GM10266 (cell line): ENCODE results near the gene POMZP3.
"Not testable (repeated sequence)": the region's sequence is repeated elsewhere in the genome, so short reads cannot be mapped to it uniquely, and the experiment has no call there.

Experiments used
- DNase-seq: peaks from one replicate; pipeline ENCODE4 v3.0.0; 2012; ENCODE audit errors: extremely low spot score
- TF ChIP-seq, protein P1 (sequence below): IDR thresholded peaks from 2 replicates; pipeline ENCODE4 v1.5.1; 2012; ENCODE audit warnings: mild to moderate bottlenecking, low read depth; ENCODE audit not compliant: control insufficient read depth, insufficient read depth; ENCODE audit errors: missing control alignments

The POMZP3 gene

DNA sequence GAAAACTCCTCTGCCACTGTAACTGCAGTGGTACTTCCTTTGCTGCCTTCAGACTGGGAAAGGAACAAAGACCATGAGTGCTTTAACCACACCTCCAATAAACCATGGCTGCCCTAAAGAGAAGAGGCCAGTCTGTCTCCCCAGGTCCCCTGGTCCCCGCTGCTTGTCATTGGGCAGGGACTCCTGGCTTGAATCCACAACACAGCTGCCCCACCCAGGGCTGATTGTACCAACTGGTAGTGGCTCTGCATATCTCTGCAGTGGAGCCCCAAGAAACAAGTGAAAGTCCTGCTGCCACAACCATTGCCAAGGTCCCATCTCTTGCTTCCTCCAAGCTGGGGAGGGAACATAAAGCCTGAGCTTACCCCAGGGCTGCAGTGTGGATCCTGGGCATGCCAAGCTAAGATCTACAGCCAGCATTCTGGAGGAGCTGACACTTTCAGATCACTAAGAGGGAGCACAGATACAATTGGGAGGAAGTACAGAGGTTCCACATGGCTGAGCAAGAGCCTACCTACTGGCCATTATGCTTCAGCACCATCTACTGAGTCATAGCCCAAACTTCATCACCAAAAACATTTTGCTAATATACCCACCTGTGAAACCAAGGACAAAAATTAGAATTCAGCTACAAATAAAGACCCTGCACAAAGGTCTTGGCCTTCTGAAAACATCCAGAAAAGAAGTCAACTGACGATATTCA, 35.3 kb downstream of the POMZP3 start:
- DNase-seq, result peak; percentile 9
- TF ChIP-seq, protein P1, sequence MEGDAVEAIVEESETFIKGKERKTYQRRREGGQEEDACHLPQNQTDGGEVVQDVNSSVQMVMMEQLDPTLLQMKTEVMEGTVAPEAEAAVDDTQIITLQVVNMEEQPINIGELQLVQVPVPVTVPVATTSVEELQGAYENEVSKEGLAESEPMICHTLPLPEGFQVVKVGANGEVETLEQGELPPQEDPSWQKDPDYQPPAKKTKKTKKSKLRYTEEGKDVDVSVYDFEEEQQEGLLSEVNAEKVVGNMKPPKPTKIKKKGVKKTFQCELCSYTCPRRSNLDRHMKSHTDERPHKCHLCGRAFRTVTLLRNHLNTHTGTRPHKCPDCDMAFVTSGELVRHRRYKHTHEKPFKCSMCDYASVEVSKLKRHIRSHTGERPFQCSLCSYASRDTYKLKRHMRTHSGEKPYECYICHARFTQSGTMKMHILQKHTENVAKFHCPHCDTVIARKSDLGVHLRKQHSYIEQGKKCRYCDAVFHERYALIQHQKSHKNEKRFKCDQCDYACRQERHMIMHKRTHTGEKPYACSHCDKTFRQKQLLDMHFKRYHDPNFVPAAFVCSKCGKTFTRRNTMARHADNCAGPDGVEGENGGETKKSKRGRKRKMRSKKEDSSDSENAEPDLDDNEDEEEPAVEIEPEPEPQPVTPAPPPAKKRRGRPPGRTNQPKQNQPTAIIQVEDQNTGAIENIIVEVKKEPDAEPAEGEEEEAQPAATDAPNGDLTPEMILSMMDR, result peak; percentile 31

DNA sequence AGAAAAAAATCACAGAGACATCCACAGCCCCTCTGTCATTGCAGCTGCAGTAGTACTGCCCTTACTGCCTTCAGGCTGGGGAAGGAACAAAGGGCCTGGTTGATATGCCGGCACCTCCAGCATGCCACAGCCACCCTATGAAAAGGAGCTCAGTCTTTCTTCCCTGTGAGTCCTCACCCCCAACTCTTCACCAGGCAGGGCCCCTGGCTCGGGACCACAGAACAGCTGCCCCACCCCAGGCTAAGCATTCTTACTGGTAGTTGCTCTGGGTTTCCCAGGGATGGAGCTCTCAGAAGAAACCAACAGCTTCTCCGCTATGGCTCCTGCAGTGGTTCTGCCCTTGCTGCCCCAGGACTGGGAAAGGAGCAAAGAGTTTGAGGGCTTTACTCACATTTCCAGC, 36.0 kb downstream of the POMZP3 start:
- not testable (repeated sequence) for DNase-seq

DNA sequence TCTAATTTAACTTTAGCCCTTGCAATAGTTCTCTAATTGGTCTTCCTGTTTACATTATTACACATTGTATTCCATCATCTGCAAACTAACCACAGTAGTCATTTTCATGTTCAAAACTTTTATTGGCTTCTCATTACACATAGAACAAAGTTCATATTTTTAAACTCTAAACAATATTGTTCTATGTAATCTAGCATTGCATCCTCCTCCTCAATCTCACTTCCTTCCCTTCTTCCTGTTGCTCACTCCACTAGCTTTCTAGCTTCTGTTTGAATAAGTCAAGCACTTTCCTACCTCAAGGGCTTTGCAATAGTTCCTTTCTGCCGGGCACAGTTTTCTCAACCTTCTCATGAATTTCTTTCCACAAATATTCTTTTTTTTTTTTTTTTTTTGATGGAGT, 38.5 kb downstream of the POMZP3 start:
- not testable (repeated sequence) for DNase-seq

DNA sequence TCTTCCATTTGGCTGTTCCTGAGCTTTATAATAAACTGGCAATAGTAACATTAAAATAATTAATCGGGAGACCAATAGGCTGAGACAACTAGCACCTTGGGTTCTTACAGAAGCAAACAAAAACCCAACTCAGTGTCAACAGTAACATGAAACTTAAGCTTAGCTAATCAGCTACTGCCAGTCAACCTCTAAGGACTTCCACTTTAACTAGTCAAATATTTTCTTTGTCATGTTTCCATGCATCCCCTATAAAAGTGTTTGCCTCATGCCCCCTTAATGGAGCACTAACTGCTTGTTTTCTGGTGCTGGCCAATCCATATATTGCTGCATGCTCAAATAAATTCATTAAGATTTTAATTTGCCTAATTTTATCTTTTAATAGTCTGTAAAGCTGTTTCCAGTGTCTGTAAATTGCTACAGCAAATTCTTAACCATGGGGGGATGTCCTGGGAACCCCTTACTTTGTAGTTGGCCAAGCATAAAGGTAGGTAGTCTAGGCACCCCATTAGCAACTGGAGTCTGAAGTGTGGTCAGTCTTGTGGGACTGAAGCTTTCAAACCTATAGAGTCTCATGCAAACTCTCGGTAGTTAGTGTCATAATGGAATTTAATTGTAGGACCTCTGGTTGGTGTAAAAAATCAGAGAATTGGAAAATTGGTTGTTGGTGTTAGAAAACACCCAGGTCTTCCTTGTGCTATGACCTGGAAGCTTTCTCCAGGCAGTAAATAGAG, 40.3 kb downstream of the POMZP3 start:
- not testable (repeated sequence) for DNase-seq

DNA sequence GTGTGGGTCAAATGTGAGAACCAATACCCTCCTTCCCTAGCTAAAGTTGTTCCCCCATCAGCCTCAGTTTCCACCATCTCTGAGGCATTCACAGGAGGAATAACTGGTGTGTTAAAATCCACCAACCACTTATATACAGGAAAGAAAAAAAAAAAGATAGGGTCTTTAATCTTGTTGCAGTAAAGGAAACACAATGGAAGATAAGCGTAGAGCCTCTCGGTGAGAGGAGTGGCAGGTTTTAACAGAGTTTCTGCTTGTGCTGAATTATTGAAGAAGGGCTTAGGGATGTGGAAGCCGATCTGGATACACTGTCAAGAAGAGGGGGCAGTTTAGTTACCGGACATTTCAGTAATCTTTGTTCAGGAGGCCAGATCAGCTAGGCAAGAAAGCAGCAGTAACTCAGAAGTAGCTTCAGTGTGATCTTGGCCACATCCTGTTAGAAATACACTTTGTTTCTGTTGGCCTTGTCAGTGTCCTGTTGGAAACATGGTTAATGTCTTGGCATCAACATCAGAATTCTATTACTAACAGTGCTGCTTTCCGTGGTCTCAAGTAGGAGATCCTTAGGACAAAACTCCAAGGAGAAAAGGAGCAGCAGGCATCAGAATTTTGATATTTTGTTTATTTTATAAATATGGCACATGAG, 43.3 kb downstream of the POMZP3 start:
- DNase-seq, result not testable (repeated sequence)

DNA sequence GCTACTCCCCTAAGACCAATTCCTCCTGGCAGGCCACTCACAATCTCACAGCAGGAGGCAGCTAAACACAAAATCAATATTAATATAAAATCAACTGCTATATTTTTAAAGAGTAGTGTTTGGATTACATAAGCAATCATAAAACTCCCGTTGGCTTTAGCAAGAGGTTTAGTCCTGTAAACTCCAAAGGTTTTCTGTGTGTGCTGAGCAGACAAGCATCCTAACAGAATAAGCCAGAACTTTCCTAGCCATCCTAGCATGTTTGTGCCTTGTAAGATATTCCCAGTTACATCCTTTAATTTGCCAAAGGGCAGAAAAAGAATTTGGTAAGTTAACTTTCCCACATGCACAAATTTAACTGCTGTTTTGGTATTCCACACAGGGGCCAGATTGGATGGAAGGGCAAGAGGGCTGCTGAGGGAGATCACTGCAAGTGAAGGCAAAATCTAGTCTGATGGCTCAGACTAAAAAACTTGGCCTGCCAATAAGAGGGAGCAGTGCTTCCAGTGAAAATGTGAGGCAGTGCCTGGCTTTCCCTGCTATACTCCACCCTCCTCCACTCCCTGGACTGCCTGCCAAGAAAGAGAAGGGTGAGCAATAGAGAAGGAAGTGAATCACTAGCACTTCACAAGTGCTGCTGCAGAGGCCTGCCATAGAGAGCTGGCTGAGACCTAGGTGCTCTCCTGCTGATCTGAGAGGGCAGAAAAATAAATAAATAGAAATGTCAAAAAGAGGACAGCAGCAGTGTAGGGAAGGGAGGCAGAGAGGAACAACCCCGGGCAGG, 44.0 kb downstream of the POMZP3 start:
- DNase-seq, result not testable (repeated sequence)

DNA sequence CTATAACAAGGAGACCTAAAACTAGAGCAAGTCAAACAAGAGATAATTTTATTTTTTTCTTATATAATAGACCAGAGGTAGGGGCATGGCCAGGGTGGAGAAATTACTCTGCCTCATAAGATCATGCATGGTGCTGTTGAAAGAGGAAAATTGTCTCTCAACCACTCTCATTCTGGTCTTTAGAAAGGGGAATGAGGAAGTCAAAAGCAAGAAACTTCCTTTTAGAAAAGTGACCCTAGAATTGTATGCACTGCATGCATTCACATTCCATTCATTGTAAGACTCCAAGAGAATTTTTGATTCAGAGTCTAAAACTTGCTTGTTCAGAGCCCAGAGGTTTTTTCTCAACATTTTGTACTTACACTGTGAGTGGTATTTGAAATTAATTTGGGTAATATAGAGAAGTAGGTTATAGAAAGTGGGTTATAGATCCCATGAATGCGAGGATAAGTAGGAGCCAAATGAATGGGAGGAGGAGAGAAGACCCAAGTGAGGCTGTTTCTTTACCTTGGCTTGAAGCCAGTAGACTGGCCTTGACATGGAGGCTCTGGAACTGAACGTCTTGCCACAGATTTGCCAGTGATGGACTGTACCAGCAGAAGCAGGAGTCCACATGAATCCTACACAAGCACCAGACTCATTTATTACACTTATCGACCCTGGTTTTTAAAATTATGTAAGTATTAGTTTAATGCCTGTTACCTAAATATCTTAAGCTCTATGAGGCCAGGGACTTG, 51.0 kb downstream of the POMZP3 start:
- not testable (repeated sequence) for DNase-seq

DNA sequence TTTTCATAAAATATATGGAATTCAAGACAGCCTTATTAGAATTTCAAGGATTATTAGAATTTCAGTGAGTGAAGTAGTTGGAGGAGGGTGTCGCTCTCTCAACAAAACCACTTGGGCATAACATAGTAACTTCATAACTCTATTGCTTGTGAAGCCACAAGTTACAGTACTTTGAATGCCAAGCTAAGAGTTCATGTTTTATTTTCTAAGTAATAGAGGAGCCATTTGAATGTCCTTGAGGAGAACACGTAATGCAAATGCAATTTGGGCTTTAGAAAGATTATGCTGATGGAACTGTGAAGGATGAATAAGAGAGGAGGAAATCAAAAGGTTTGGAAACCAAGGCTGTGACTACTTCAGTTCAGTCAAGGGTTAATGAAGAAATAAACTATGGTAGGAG, 51.6 kb downstream of the POMZP3 start:
- DNase-seq, result not testable (repeated sequence)

DNA sequence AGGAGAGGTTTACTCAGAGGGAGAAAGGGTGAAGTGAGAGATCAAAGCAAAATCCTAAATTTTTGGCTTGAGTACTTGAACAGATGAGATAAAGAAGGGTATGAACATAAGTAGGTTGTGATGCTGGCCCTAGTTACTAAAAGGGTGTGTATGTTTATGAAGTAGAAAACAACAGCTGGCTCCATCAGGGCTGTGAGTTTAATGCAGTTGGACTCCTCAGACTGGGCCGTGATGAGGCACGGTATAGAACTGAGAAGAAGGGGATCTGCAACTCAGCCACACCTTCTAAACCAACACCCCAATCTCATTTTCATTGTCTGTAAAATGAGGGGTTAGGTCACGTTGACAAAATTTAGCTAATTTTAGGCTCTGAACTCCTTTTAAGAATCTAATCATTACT, 54.8 kb downstream of the POMZP3 start:
- not testable (repeated sequence) for DNase-seq

DNA sequence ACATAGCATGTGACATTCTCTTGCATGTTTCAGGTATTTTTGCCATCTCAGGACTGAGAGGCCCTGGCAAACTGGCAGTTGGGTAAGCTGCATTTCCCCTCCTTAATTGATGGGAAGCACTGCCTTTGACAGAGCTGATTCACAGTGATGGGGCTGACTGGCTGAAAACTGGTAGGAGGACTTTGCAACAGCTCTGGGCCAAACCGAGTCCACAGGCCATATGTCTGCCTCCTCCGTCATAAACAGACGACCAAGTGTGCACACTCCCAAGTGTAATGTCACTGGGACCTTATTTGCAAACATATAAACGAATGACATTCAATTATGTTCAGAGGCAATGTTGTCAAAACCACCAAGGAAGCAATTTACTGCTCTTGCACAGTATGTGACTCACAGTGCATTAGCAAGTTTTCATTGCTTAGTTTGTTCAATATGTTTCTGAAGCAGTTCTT, 56.7 kb downstream of the POMZP3 start:
- not testable (repeated sequence) for DNase-seq

DNA sequence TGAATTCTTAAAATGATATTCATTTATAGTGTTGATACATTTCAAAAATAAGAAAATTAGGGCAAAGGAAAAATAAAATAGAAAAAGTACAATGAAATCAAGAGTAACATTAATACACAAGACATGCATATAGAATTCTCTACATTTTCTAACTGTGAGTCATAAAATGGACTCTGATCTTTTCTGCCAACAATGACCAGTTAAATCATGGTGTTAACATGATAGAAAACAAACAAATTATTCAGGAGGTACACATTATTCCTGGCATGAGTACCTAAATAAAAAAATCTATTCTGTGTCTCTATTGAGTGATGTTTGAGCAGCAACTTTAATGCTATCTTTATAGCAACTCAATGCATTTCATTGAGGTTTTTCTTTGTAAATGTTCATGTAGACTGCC, 58.3 kb downstream of the POMZP3 start:
- not testable (repeated sequence) for DNase-seq

DNA sequence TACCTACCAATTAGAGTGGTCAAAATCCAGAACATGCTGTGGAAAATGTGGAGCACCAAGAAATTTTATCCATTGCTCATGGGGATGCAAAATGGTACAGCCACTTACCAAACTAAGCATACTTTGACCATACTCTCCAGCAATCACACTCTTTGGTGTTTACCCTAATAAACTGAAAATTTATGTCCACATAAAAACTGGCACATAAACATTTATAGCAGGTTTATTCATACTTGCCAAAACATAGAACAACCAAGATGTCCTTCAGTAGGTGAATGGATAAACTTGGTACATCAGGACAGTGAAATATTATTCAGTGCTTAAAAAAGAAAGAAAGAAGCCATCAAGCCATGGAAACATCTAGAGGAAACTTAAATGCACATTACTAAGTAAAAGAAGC, 59.3 kb downstream of the POMZP3 start:
- DNase-seq, result not testable (repeated sequence)

DNA sequence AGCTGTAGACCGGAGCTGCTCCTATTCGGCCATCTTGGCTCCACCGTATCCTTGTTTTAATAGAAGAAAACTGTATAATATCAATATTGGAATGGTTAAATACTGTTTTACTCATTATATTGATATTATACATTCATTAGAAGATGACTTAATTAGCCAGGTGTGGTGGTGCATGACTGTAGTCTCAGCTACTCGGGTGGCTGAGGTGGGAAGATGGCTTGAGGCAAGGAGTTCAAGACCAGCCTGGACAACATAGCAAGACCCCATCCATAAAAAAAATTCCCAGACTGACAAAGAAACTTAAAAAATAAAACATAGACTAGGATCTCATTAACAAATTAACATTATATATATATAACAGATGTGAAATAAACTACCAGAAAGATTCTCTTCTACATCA, 59.8 kb downstream of the POMZP3 start:
- not testable (repeated sequence) for DNase-seq

DNA sequence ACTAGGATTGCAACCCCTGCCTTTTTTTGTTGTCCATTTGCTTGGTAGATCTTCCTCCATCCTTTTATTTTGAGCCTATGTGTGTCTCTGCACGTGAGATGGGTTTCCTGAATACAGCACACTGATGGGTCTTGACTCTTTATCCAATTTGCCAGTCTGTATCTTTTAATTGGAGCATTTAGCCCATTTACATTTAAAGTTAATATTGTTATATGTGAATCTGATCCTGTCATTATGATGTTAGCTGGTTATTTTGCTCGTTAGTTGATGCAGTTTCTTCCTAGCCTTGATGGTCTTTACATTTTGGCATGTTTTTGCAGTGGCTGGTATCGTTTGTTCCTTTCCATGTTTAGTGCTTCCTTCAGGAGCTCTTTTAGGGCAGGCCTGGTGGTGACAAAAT, 62.1 kb downstream of the POMZP3 start:
- DNase-seq, result not testable (repeated sequence)

DNA sequence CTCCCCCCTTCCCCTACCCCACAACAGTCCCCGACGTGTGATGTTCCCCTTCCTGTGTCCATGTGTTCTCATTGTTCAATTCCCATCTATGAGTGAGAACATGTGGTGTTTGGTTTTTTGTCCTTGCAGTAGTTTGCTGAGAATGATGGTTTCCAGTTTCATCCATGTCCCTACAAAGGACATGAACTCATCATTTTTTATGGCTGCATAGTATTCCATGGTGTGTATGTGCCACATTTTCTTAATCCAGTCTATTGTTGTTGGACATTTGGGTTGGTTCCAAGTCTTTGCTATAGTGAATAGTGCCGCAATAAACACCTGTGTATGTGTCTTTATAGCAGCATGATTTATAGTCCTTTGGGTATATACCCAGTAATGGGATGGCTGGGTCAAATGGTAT, 65.7 kb downstream of the POMZP3 start:
- not testable (repeated sequence) for DNase-seq

DNA sequence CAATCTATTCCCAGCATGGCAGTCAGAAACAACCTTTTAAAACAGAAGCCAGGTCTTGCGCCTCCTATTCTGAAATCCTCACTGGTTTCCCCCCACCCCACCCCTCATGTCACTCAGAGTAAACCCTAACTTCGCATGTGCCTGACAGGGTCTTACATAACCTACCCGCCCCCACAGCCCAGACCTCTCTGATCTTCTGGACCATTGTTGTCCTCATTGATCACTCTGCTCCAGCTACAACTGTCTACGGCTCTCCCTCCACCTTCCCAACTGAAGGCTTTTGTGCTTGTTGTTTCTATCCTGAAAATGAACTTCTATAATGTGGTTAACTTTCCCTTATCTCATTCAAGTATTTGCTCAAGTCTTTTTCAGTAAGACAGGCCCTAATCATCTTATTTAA, 66.9 kb downstream of the POMZP3 start:
- DNase-seq, result not testable (repeated sequence)
